HepG2 (cell line): ENCODE results near the gene MAFF. TPM values are rescaled to one million over a fixed set of nuclear protein-coding genes. Genes with fewer than 3 reads are reported as not detected.

Experiments used
- BHLHE40 ChIP-seq: IDR thresholded peaks from 2 replicates; pipeline ENCODE4 v1.6.1; 2011; ENCODE audit warnings: low read length, improper control_type of control experiment
- CEBPG ChIP-seq: IDR thresholded peaks from 2 replicates; pipeline ENCODE4 v1.6.1; 2016
- GATAD1 ChIP-seq: IDR thresholded peaks from 2 replicates; pipeline ENCODE4 v1.6.1; 2016; ENCODE audit warnings: missing genetic modification reagents, missing compliant biosample characterization
- GMEB1 ChIP-seq: sonication (generic); formaldehyde crosslinking; IDR thresholded peaks from 2 replicates; pipeline ENCODE4 v1.5.1; 2020; ENCODE audit warnings: missing genetic modification reagents, mild to moderate bottlenecking, borderline replicate concordance
- IKZF1 ChIP-seq: fragments of 450-650 bp; IDR thresholded peaks from 2 replicates; pipeline ENCODE4 v1.7.1; 2016
- MAFF ChIP-seq: IDR thresholded peaks from 2 replicates; pipeline ENCODE4 v1.6.1; 2011; ENCODE audit warnings: low read depth, low read length, improper control_type of control experiment
- MED1 ChIP-seq: sonication (generic); formaldehyde crosslinking; IDR thresholded peaks from 2 replicates; pipeline ENCODE4 v1.4.0; 2020; ENCODE audit warnings: missing genetic modification reagents
- RBFOX2 ChIP-seq: fragments of 200-400 bp; formaldehyde crosslinking; IDR thresholded peaks from 2 replicates; pipeline ENCODE4 v1.6.1; 2017; ENCODE audit warnings: low read depth, mild to moderate bottlenecking, low read length
- RCOR2 ChIP-seq: IDR thresholded peaks from 2 replicates; pipeline ENCODE4 v1.6.1; 2016; ENCODE audit warnings: missing biosample characterization, missing genetic modification reagents
- RFXANK ChIP-seq: IDR thresholded peaks from 2 replicates; pipeline ENCODE4 v1.6.1; 2016
- THRA ChIP-seq: sonication (generic); formaldehyde crosslinking; IDR thresholded peaks from 2 replicates; pipeline ENCODE4 v1.4.0; 2020; ENCODE audit warnings: missing genetic modification reagents, borderline replicate concordance
- ZIK1 ChIP-seq: sonication (generic); formaldehyde crosslinking; IDR thresholded peaks from 2 replicates; pipeline ENCODE4 v1.5.0; 2020; ENCODE audit warnings: mild to moderate bottlenecking, low read depth, missing genetic modification reagents, borderline replicate concordance
- ZNF333 ChIP-seq: sonication (generic); formaldehyde crosslinking; IDR thresholded peaks from 2 replicates; pipeline ENCODE4 v1.4.0; 2020; ENCODE audit warnings: mild to moderate bottlenecking, missing genetic modification reagents, borderline replicate concordance
- ZNF407 ChIP-seq: sonication (generic); formaldehyde crosslinking; IDR thresholded peaks from one replicate; pipeline ENCODE4 v1.5.1; 2020; ENCODE audit warnings: mild to moderate bottlenecking, missing genetic modification reagents; ENCODE audit errors: not compliant biosample characterization
- ZNF652 ChIP-seq: IDR thresholded peaks from 2 replicates; pipeline ENCODE4 v1.6.1; 2016; ENCODE audit warnings: low read depth, borderline replicate concordance
- polyA plus RNA-seq, 8 experiments: library from polyadenylated mRNA; depleted of rRNA in 3 of 8; stranded (reverse) in 7 of 8; unstranded in 1 of 8; fragments of >200 nt; fragmentation: Illumina TruSeq in 4 of 8; extraction: Trizol in 4 of 8; gene quantifications; 2 replicates each; pipeline versions ENCODE4 v1.2.1 to v1.2.3, GENCODE V29; 2011 to 2016; ENCODE audit warnings: low read depth in 4 of 8, missing spikeins in 1 of 8, mixed read lengths in 1 of 8; ENCODE audit not compliant: insufficient read depth in 1 of 8
- total RNA-seq, 5 experiments: library from RNA; depleted of rRNA; stranded (reverse); fragments of >200 nt; fragmentation: Illumina TruSeq; extraction: Trizol; gene quantifications; 2 replicates each; pipeline ENCODE4 v1.2.3, GENCODE V29; 2016; ENCODE audit warnings: low read depth in 1 of 5
- TF ChIP-seq, protein P1 (sequence below): sonication (generic); formaldehyde crosslinking; conservative IDR thresholded peaks from 2 replicates; pipeline ENCODE4 v1.8.0; 2022; ENCODE audit warnings: mild to moderate bottlenecking, moderate library complexity, missing genetic modification reagents

MAFF gene
- total and polyA plus RNA-seq, 2 of the 13 experiments (the other 11 are each of a cell fraction or from before 2014, with no cell fraction given): 5.4 to 14.3 TPM

DNA sequence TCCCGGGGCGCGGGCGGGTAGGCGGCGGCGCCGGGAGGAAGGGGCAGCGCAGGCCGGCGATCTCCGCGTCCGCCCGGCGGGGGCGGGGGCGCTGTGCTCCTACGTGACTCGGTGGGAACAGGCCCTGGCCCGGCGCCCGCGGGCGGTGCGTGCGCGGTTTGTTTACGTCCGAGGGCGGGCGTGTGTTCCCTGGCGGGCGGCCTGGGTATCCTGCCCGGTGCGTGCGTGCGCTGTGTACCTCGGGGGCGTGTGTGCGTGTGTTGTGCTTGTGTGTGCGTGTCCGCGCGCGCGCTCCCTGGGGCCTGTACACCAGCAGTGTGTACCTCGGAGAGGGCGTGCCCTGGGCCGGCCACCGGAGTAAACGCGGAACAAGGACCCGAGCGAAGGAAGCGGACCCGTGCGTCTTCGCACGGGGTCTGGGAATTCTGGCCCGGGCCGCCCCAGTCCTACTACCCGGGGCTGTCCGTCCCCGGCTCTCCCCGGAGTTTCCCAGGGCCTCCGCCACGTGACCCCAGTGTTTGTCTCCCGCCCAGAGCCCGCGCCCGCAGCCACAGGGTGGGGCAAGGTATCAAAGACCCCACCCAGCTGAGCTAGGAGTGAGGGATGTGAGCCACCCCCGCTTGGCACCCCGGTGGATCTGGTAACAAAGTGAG, 769 bp downstream of the MAFF start (continued):
- TF ChIP-seq RFXANK (no peak), MED1 (no peak), IKZF1 (no peak), BHLHE40 (peak; percentile 2; the same call in 1 of the 2 replicates), ZNF333 (CRISPR knock-in tag) (peak; percentile 74; the same call in 1 of the 2 replicates), ZIK1 (CRISPR knock-in tag) (0 out of 2 replicates have a peak, but pooled peaks have one; percentile 9), RBFOX2 (peak; percentile 80), MAFF (no peak), GMEB1 (CRISPR knock-in tag) (peak; percentile 67), THRA (CRISPR knock-in tag) (no peak), ZNF407 (CRISPR knock-in tag) (peak; percentile 29), GATAD1 (no peak; the same call in 1 of the 2 replicates), CEBPG (CRISPR knock-in tag) (no peak), ZNF652 (no peak), RCOR2 (CRISPR knock-in tag) (no peak)
- TF ChIP-seq, protein P1, sequence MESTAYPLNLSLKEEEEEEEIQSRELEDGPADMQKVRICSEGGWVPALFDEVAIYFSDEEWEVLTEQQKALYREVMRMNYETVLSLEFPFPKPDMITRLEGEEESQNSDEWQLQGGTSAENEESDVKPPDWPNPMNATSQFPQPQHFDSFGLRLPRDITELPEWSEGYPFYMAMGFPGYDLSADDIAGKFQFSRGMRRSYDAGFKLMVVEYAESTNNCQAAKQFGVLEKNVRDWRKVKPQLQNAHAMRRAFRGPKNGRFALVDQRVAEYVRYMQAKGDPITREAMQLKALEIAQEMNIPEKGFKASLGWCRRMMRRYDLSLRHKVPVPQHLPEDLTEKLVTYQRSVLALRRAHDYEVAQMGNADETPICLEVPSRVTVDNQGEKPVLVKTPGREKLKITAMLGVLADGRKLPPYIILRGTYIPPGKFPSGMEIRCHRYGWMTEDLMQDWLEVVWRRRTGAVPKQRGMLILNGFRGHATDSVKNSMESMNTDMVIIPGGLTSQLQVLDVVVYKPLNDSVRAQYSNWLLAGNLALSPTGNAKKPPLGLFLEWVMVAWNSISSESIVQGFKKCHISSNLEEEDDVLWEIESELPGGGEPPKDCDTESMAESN: 0 out of 2 replicates have a peak, but pooled peaks have one; percentile 53
